ENCODE results near the gene CNOT9. TPM values are rescaled to one million over a fixed set of nuclear protein-coding genes. Genes with fewer than 3 reads are reported as not detected.

The CNOT9 gene
- total and polyA plus RNA-seq, 2 donors (not counting 1 experiment from before 2014, with no cell fraction given), result 28.0 to 54.5 TPM

- 63% methylated on average over 4 of the region's 7 CpGs for WGBS (ENCODE audit: insufficient coverage)
- H3K9ac ChIP-seq (ENCODE audit: low read length), result no peak overlapping the region
- H3K79me2 ChIP-seq (ENCODE audit: control insufficient read depth, insufficient read depth, low read length), result no peaks in the 10 kb centered on the region
- no peak overlapping the region for H3K4me3 ChIP-seq (ENCODE audit: control extremely low read depth in 1 of 5, extremely low read depth in 1 of 5, insufficient read depth in 1 of 5, low read depth in 2 of 5, low read length in 4 of 5)
- H2AFZ ChIP-seq (ENCODE audit: insufficient read depth, low read depth, low read length, poor library complexity, severe bottlenecking), result peak overlapping the region; percentile 42
- H4K20me1 ChIP-seq (ENCODE audit: control insufficient read depth, insufficient read depth, low read length, poor library complexity, severe bottlenecking), result no peaks in the 10 kb centered on the region
- no peak overlapping the region for H3K27ac ChIP-seq (ENCODE audit: low read length in 2 of 2)
- intact Hi-C loops (cut with micrococcal nuclease), result no loop called here
- H3K4me2 ChIP-seq (replicated peaks; ENCODE audit: low read depth, low read length, poor library complexity, severe bottlenecking), result no peak overlapping the region
- no peaks in the 10 kb centered on the region for H3K9me3 ChIP-seq (ENCODE audit: control extremely low read depth in 1 of 3, control insufficient read depth in 2 of 3, insufficient read depth in 1 of 3, low read length in 2 of 3)
- no peak for ATAC-seq (ENCODE audit: low read depth)
- peaks cover 0 to 3% of the 10 kb centered on the region in 2 donors for H3K4me1 ChIP-seq (ENCODE audit: control insufficient read depth in 2 of 2, insufficient read depth in 2 of 2, low read length in 2 of 2)
- Mint-ChIP-seq H3K9me3 (ENCODE audit: insufficient read depth) (no peaks in the 10 kb centered on the region), H3K27me3 (no peaks in the 10 kb centered on the region), H3K27ac (no peak overlapping the region), H3K4me3 (no peak overlapping the region), H3K4me1 (peaks cover 4% of the 10 kb centered on the region)
- ChIA-PET POLR2A (no interaction called here), CTCF (no interaction called here)
- no peaks in the 10 kb centered on the region for H3K27me3 ChIP-seq (replicated peaks in 1 of 4; ENCODE audit: control extremely low read depth in 1 of 4, control insufficient read depth in 3 of 4, insufficient read depth in 4 of 4, low read length in 3 of 4)
- DNase-seq, result no peak
- H3K36me3 ChIP-seq (replicated peaks in 1 of 2; ENCODE audit: control extremely low read depth in 1 of 2, control insufficient read depth in 1 of 2, extremely low read depth in 1 of 2, insufficient read depth in 2 of 2, low read length in 1 of 2), result no peaks in the 10 kb centered on the region
- TF ChIP-seq EZH2 (IDR thresholded peaks at IDR 0.05; ENCODE audit: borderline replicate concordance, insufficient read depth, low read depth, low read length, poor library complexity, severe bottlenecking) (no peak), CTCF (IDR thresholded peaks at IDR 0.05) (no peak)
Measured at GRCh38 chr2:218622606-218623365, 54.1 kb downstream of the CNOT9 start.

- no peak for DNase-seq
- WGBS (ENCODE audit: insufficient coverage), result no CpG with 5 or more reads among the region's 3 CpGs
- Histone ChIP-seq H3K4me1 (ENCODE audit: control insufficient read depth in 2 of 2, insufficient read depth in 2 of 2, low read length in 2 of 2) (peaks cover 0 to 3% of the 10 kb centered on the region in 2 donors), H3K27ac (ENCODE audit: low read length in 2 of 2) (no peak overlapping the region), H3K27me3 (replicated peaks in 1 of 4; ENCODE audit: control extremely low read depth in 1 of 4, control insufficient read depth in 3 of 4, insufficient read depth in 4 of 4, low read length in 3 of 4) (no peaks in the 10 kb centered on the region), H2AFZ (ENCODE audit: insufficient read depth, low read depth, low read length, poor library complexity, severe bottlenecking) (peak overlapping the region; percentile 42), H4K20me1 (ENCODE audit: control insufficient read depth, insufficient read depth, low read length, poor library complexity, severe bottlenecking) (no peaks in the 10 kb centered on the region), H3K36me3 (replicated peaks in 1 of 2; ENCODE audit: control extremely low read depth in 1 of 2, control insufficient read depth in 1 of 2, extremely low read depth in 1 of 2, insufficient read depth in 2 of 2, low read length in 1 of 2) (no peaks in the 10 kb centered on the region), H3K9ac (ENCODE audit: low read length) (no peak overlapping the region), H3K4me3 (ENCODE audit: control extremely low read depth in 1 of 5, extremely low read depth in 1 of 5, insufficient read depth in 1 of 5, low read depth in 2 of 5, low read length in 4 of 5) (no peak overlapping the region), H3K9me3 (ENCODE audit: control extremely low read depth in 1 of 3, control insufficient read depth in 2 of 3, insufficient read depth in 1 of 3, low read length in 2 of 3) (no peaks in the 10 kb centered on the region), H3K79me2 (ENCODE audit: control insufficient read depth, insufficient read depth, low read length) (no peaks in the 10 kb centered on the region), H3K4me2 (replicated peaks; ENCODE audit: low read depth, low read length, poor library complexity, severe bottlenecking) (no peak overlapping the region)
- H3K4me1 Mint-ChIP-seq, result peaks cover 4% of the 10 kb centered on the region
- no peak for TF ChIP-seq CTCF (IDR thresholded peaks at IDR 0.05)
- no peak for TF ChIP-seq EZH2 (IDR thresholded peaks at IDR 0.05; ENCODE audit: borderline replicate concordance, insufficient read depth, low read depth, low read length, poor library complexity, severe bottlenecking)
- intact Hi-C loops (cut with micrococcal nuclease), result no loop called here
- H3K27me3 Mint-ChIP-seq, result no peaks in the 10 kb centered on the region
- ChIA-PET POLR2A (no interaction called here), CTCF (no interaction called here)
- no peak overlapping the region for H3K27ac Mint-ChIP-seq
- no peaks in the 10 kb centered on the region for H3K9me3 Mint-ChIP-seq (ENCODE audit: insufficient read depth)
- ATAC-seq (ENCODE audit: low read depth), result no peak
- no peak overlapping the region for H3K4me3 Mint-ChIP-seq
Measured at GRCh38 chr2:218623366-218623705, 54.7 kb downstream of the CNOT9 start.
